CD4-positive, alpha-beta T cell (primary cell): ENCODE data around the gene CACNA1D. TPM values are rescaled to one million over a fixed set of nuclear protein-coding genes. Genes with fewer than 3 reads are reported as not detected.

Source experiments
- ATAC-seq: fragments of 200-7000 bp; cut with Tn5 transposase; one replicate; pipeline ENCODE4 v1.10.0; 2022; ENCODE audit warnings: mild to moderate bottlenecking; ENCODE audit not compliant: poor library complexity
- CTCF ChIA-PET: fragments of 350-600 bp; sonication (Branson Sonifier 250); formaldehyde crosslinking; loops from one replicate; lab custom pipeline; 2021; ENCODE audit warnings: antibody characterized with exemption, inconsistent platforms; lab: Charles Lee
- POLR2A ChIA-PET: fragments of 350-600 bp; sonication (Branson Sonifier 250); formaldehyde crosslinking; loops from one replicate; lab custom pipeline; 2021; ENCODE audit warnings: antibody characterized with exemption, inconsistent platforms; lab: Charles Lee
- DNase-seq, 14 experiments: peaks; one replicate each; pipeline ENCODE4 v3.0.0-alpha.2; 2013 to 2020; ENCODE audit warnings: mixed read lengths in 2 of 14
- H3K27ac ChIP-seq, 2 donors: one replicate each; pipeline versions ENCODE4 v1.5.1 to v1.7.0; 2013; ENCODE audit warnings: low read length in 2 of 2, low read depth in 1 of 2, mild to moderate bottlenecking in 1 of 2
- H3K27me3 ChIP-seq, 2 experiments: 1 replicate in 1 of 2; 2 replicates in 1 of 2; pipeline versions ENCODE4 v1.6.1 to v1.7.0; 2013; ENCODE audit warnings: low read length in 2 of 2, control low read depth in 1 of 2, mild to moderate bottlenecking in 1 of 2, moderate library complexity in 1 of 2; ENCODE audit not compliant: insufficient read depth in 2 of 2, control insufficient read depth in 1 of 2
- H3K36me3 ChIP-seq: one replicate; pipeline ENCODE4 v1.6.1; 2013; ENCODE audit warnings: low read length, control low read depth; ENCODE audit not compliant: insufficient read depth
- H3K4me1 ChIP-seq: one replicate; pipeline ENCODE4 v1.6.1; 2013; ENCODE audit warnings: low read length, control low read depth; ENCODE audit not compliant: insufficient read depth
- H3K4me3 ChIP-seq: one replicate; pipeline ENCODE4 v1.5.1; 2013; ENCODE audit warnings: mild to moderate bottlenecking, low read length, moderate library complexity
- H3K9me3 ChIP-seq, 2 experiments: 1 replicate in 1 of 2; 2 replicates in 1 of 2; pipeline versions ENCODE4 v1.6.1 to v1.7.0; 2013; ENCODE audit warnings: low read length in 2 of 2, mild to moderate bottlenecking in 2 of 2, control low read depth in 1 of 2, moderate library complexity in 1 of 2; ENCODE audit not compliant: control insufficient read depth in 1 of 2, insufficient read depth in 1 of 2
- H3K27ac Mint-ChIP-seq: one replicate; pipeline ENCODE4 v1.8.0; 2020; ENCODE audit warnings: mixed read lengths
- H3K27me3 Mint-ChIP-seq: one replicate; pipeline ENCODE4 v1.8.0; 2021; ENCODE audit warnings: mixed read lengths
- H3K36me3 Mint-ChIP-seq: one replicate; pipeline ENCODE4 v1.8.0; 2021; ENCODE audit warnings: low read depth, mixed read lengths
- H3K4me1 Mint-ChIP-seq: one replicate; pipeline ENCODE4 v1.8.0; 2021; ENCODE audit warnings: low read depth, mixed read lengths
- H3K4me3 Mint-ChIP-seq: one replicate; pipeline ENCODE4 v1.8.0; 2020; ENCODE audit warnings: mild to moderate bottlenecking, mixed read lengths
- H3K9me3 Mint-ChIP-seq: one replicate; pipeline ENCODE4 v1.8.0; 2020; ENCODE audit warnings: mixed read lengths
- CTCF ChIP-seq: fragments of 200-600 bp; IDR thresholded peaks from one replicate; pipeline ENCODE4 v1.8.0; 2022; ENCODE audit warnings: antibody characterized with exemption, mild to moderate bottlenecking
- intact Hi-C, 2 experiments: fragments of 100-400 bp; cut with DNase I in 1 of 2; cut with micrococcal nuclease in 1 of 2; formaldehyde crosslinking; loops; one replicate each; pipeline versions ENCODE4 v1.15.1 to v1.9.0; 2023 to 2025; cut with DNase I, micrococcal nuclease
- total RNA-seq, 174 experiments: library from RNA in 2 of 174; stranded (reverse) in 2 of 174; gene quantifications; one replicate each; pipeline ENCODE4 v1.2.3 and lab custom pipeline; 2021 to 2026

CACNA1D gene
- total RNA-seq, 2 experiments from 2014 or later, result not detected

GRCh38 chr3:53807117-53807810 lies 312.9 kb downstream of the CACNA1D start:
- Histone ChIP-seq H3K36me3 (no peaks in the 10 kb centered on the region), H3K27me3 (no peaks in the 10 kb centered on the region), H3K27ac (no peak overlapping the region), H3K4me1 (no peaks in the 10 kb centered on the region), H3K4me3 (no peak overlapping the region), H3K9me3 (no peaks in the 10 kb centered on the region)
- POLR2A ChIA-PET, result no interaction called here
- CTCF ChIA-PET, result no interaction called here
- Mint-ChIP-seq H3K4me1 (no peaks in the 10 kb centered on the region), H3K4me3 (no peak overlapping the region), H3K27me3 (peaks cover 10% of the 10 kb centered on the region), H3K9me3 (no peaks in the 10 kb centered on the region), H3K27ac (no peak overlapping the region), H3K36me3 (no peaks in the 10 kb centered on the region)
- DNase-seq (no peak), ATAC-seq (no peak)
- intact Hi-C loops, result no loop called here
- no peak for TF ChIP-seq CTCF

GRCh38 chr3:53808496-53808895 lies 314.1 kb downstream of the CACNA1D start:
- no peak overlapping the region for H3K27ac Mint-ChIP-seq
- H3K27me3 Mint-ChIP-seq, result peaks cover 10% of the 10 kb centered on the region
- Histone ChIP-seq H3K4me1 (no peaks in the 10 kb centered on the region), H3K27me3 (no peaks in the 10 kb centered on the region), H3K27ac (no peak overlapping the region), H3K4me3 (no peak overlapping the region), H3K9me3 (no peaks in the 10 kb centered on the region), H3K36me3 (no peaks in the 10 kb centered on the region)
- ATAC-seq (no peak), DNase-seq (no peak)
- H3K9me3 Mint-ChIP-seq, result no peaks in the 10 kb centered on the region
- CTCF ChIA-PET, result interaction anchor here (0.6 kb wide), 1 partner anchor 913 kb away, joined by 3 read pairs; no protein-coding TSS in a partner anchor
- H3K4me3 Mint-ChIP-seq, result no peak overlapping the region
- no peak for TF ChIP-seq CTCF
- H3K4me1 Mint-ChIP-seq, result no peaks in the 10 kb centered on the region
- intact Hi-C loops, result no loop called here
- POLR2A ChIA-PET, result no interaction called here
- no peaks in the 10 kb centered on the region for H3K36me3 Mint-ChIP-seq

GRCh38 chr3:53809267-53809666 lies 314.9 kb downstream of the CACNA1D start:
- no peak for ATAC-seq
- no peaks in the 10 kb centered on the region for H3K9me3 ChIP-seq
- Mint-ChIP-seq H3K36me3 (no peaks in the 10 kb centered on the region), H3K27me3 (peaks cover 10% of the 10 kb centered on the region), H3K4me3 (no peak overlapping the region), H3K27ac (no peak overlapping the region), H3K4me1 (no peaks in the 10 kb centered on the region), H3K9me3 (no peaks in the 10 kb centered on the region)
- no peak overlapping the region for H3K4me3 ChIP-seq
- DNase-seq, result no peak
- H3K27ac ChIP-seq, result no peak overlapping the region
- intact Hi-C loops, result no loop called here
- TF ChIP-seq CTCF, result no peak
- no peaks in the 10 kb centered on the region for H3K4me1 ChIP-seq
- no peaks in the 10 kb centered on the region for H3K27me3 ChIP-seq
- ChIA-PET CTCF (no interaction called here), POLR2A (no interaction called here)
- H3K36me3 ChIP-seq, result no peaks in the 10 kb centered on the region
